Suprapubic skin (tissue), 4 donors: ENCODE measurements around the gene CACNB3.

ENCODE experiments used
- CTCF ChIP-seq, 2 donors: fragments of 200-600 bp in 1 of 2; fragments of 450-650 bp in 1 of 2; sonication (generic) in 1 of 2; IDR thresholded peaks; one replicate each; pipeline ENCODE4 v1.5.1; 2016 to 2019; ENCODE audit warnings: antibody characterized with exemption in 2 of 2, mild to moderate bottlenecking in 1 of 2, moderate library complexity in 1 of 2
- EP300 ChIP-seq: sonication (generic); formaldehyde crosslinking; IDR thresholded peaks from one replicate; pipeline ENCODE4 v1.6.1; 2017; ENCODE audit warnings: antibody characterized with exemption
- POLR2A ChIP-seq, 2 donors: fragments of 450-650 bp; IDR thresholded peaks; one replicate each; pipeline ENCODE4 v1.6.1; 2017; ENCODE audit warnings: antibody characterized with exemption in 2 of 2, mild to moderate bottlenecking in 2 of 2, moderate library complexity in 2 of 2
- POLR2AphosphoS5 ChIP-seq, 3 donors: sonication (generic); formaldehyde crosslinking; IDR thresholded peaks; one replicate each; pipeline ENCODE4 v1.6.1; 2017; ENCODE audit warnings: antibody characterized with exemption in 3 of 3

DNA sequence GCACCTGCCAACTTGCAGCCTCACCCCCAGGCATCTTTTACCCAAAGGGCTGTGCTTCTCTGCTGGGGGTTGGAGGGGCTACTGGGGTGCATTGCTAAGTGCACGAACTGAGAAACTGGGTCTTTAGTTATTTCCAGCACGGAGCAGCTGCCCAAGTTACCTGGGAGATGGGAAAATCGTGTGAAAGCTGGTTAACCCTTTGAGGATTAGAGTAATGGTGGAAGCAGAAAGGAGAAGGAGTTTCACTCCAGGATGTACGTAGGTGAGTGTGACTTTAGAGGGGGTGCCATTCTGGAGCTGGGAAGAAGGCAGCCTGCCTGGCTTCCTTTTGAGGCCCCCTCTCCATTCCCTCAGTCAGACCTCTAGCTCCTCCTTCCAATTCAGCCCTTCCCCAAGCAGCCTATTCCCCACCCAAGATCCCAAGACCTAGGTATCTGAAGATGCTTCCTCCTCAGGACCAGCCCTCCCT lies 28.4 kb upstream of the CACNB3 start:
- no peak for TF ChIP-seq CTCF (IDR thresholded peaks at IDR 0.05)
- TF ChIP-seq POLR2AphosphoS5 (IDR thresholded peaks at IDR 0.05), result no peak
- TF ChIP-seq POLR2A (IDR thresholded peaks at IDR 0.05), result no peak
- no peak for TF ChIP-seq EP300
